Astrocyte (in vitro differentiated cells and primary cell): ENCODE measurements around the gene DRD4. TPM values are rescaled to one million over a fixed set of nuclear protein-coding genes. Genes with fewer than 3 reads are reported as not detected.
A peak's percentile ranks its signal among the peaks of the same experiment; 100 is the strongest.

ENCODE experiments used
- DNase-seq: peaks from one replicate; pipeline ENCODE4 v3.0.0-alpha.2; 2010; ENCODE audit warnings: low read depth
- FAIRE-seq: peaks from 2 replicates; lab custom pipeline; 2011; peaks lifted over from hg19 to GRCh38; lab: Jason Lieb, UNC
- H2AFZ ChIP-seq: 2 replicates; pipeline ENCODE4 v1.6.0; 2012; ENCODE audit warnings: low read depth, low read length, inconsistent platforms
- H3K27ac ChIP-seq: 2 replicates; pipeline ENCODE4 v1.5.1; 2011; ENCODE audit warnings: low read depth, low read length, inconsistent platforms
- H3K27me3 ChIP-seq: 2 replicates; pipeline ENCODE4 v1.6.0; 2011; ENCODE audit warnings: low read length, inconsistent platforms; ENCODE audit not compliant: insufficient read depth
- H3K36me3 ChIP-seq: 2 replicates; pipeline ENCODE4 v1.5.1; 2011; ENCODE audit warnings: low read length, inconsistent platforms; ENCODE audit not compliant: insufficient read depth
- H3K4me1 ChIP-seq: 2 replicates; pipeline ENCODE4 v1.5.1; 2011; ENCODE audit warnings: low read length, inconsistent platforms; ENCODE audit not compliant: insufficient read depth
- H3K4me2 ChIP-seq: 2 replicates; pipeline ENCODE4 v1.6.0; 2012; ENCODE audit warnings: low read length, inconsistent platforms
- H3K4me3 ChIP-seq: 2 replicates; pipeline ENCODE4 v1.5.1; 2011; ENCODE audit warnings: low read depth, mild to moderate bottlenecking, low read length, inconsistent platforms; ENCODE audit not compliant: insufficient read depth
- H3K79me2 ChIP-seq: 2 replicates; pipeline ENCODE4 v1.6.0; 2012; ENCODE audit warnings: mild to moderate bottlenecking, low read length, inconsistent platforms; ENCODE audit not compliant: insufficient read depth
- H3K9ac ChIP-seq: 2 replicates; pipeline ENCODE4 v1.6.0; 2012; ENCODE audit warnings: mild to moderate bottlenecking, low read length, inconsistent platforms
- H3K9me3 ChIP-seq: 2 replicates; pipeline ENCODE4 v1.5.1; 2012; ENCODE audit warnings: low read depth, mild to moderate bottlenecking, low read length, inconsistent platforms; ENCODE audit not compliant: insufficient read depth
- H4K20me1 ChIP-seq: 2 replicates; pipeline ENCODE4 v1.6.0; 2012; ENCODE audit warnings: low read length, inconsistent platforms; ENCODE audit not compliant: insufficient read depth
- H3K27ac Mint-ChIP-seq: one replicate; pipeline ENCODE4 v1.8.0; 2021; ENCODE audit warnings: mild to moderate bottlenecking, mixed read lengths; ENCODE audit not compliant: unreplicated experiment
- H3K27me3 Mint-ChIP-seq: one replicate; pipeline ENCODE4 v1.8.0; 2021; ENCODE audit warnings: low read depth, mixed read lengths; ENCODE audit not compliant: unreplicated experiment
- H3K36me3 Mint-ChIP-seq: one replicate; pipeline ENCODE4 v1.8.0; 2021; ENCODE audit warnings: low read depth, mixed read lengths; ENCODE audit not compliant: unreplicated experiment
- H3K4me1 Mint-ChIP-seq: one replicate; pipeline ENCODE4 v1.8.0; 2021; ENCODE audit warnings: low read depth, mixed read lengths; ENCODE audit not compliant: unreplicated experiment
- H3K4me3 Mint-ChIP-seq: one replicate; pipeline ENCODE4 v1.8.0; 2021; ENCODE audit warnings: mild to moderate bottlenecking, moderate library complexity, mixed read lengths; ENCODE audit not compliant: unreplicated experiment
- H3K9me3 Mint-ChIP-seq: one replicate; pipeline ENCODE4 v1.8.0; 2021; ENCODE audit warnings: mild to moderate bottlenecking, mixed read lengths; ENCODE audit not compliant: unreplicated experiment
- EZH2 ChIP-seq: IDR thresholded peaks from 2 replicates; pipeline ENCODE4 v1.6.1; 2012; ENCODE audit warnings: mild to moderate bottlenecking, low read length, inconsistent platforms; ENCODE audit not compliant: insufficient read depth
- total RNA-seq: library from RNA; stranded (reverse); gene quantifications from 2 replicates; pipeline ENCODE4 v1.2.1, GENCODE V29; 2021
- TF ChIP-seq, protein P1 (sequence below): IDR thresholded peaks from 2 replicates; pipeline ENCODE4 v1.5.1; 2011; ENCODE audit warnings: low read depth, mild to moderate bottlenecking, inconsistent platforms, low read length, moderate library complexity; ENCODE audit not compliant: insufficient read depth

Gene DRD4
- total RNA-seq, 1 donor from 2014 or later = 9.9 TPM

- no peak for FAIRE-seq
- Histone ChIP-seq H3K9me3 (no peaks in the 10 kb centered on the region), H2AFZ (no peak overlapping the region), H3K9ac (no peak overlapping the region), H3K4me1 (no peaks in the 10 kb centered on the region), H3K4me3 (no peak overlapping the region), H3K27ac (no peak overlapping the region), H4K20me1 (peaks cover 34% of the 10 kb centered on the region), H3K79me2 (no peaks in the 10 kb centered on the region), H3K36me3 (no peaks in the 10 kb centered on the region), H3K4me2 (no peak overlapping the region), H3K27me3 (no peaks in the 10 kb centered on the region)
- Mint-ChIP-seq H3K9me3 (no peaks in the 10 kb centered on the region), H3K4me1 (peaks cover 4% of the 10 kb centered on the region), H3K27ac (no peak overlapping the region), H3K27me3 (no peaks in the 10 kb centered on the region), H3K36me3 (peaks cover 28% of the 10 kb centered on the region), H3K4me3 (no peak overlapping the region)
- TF ChIP-seq EZH2 = no peak
- TF ChIP-seq, protein P1, sequence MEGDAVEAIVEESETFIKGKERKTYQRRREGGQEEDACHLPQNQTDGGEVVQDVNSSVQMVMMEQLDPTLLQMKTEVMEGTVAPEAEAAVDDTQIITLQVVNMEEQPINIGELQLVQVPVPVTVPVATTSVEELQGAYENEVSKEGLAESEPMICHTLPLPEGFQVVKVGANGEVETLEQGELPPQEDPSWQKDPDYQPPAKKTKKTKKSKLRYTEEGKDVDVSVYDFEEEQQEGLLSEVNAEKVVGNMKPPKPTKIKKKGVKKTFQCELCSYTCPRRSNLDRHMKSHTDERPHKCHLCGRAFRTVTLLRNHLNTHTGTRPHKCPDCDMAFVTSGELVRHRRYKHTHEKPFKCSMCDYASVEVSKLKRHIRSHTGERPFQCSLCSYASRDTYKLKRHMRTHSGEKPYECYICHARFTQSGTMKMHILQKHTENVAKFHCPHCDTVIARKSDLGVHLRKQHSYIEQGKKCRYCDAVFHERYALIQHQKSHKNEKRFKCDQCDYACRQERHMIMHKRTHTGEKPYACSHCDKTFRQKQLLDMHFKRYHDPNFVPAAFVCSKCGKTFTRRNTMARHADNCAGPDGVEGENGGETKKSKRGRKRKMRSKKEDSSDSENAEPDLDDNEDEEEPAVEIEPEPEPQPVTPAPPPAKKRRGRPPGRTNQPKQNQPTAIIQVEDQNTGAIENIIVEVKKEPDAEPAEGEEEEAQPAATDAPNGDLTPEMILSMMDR = no peak
- DNase-seq = no peak
These were observed 23.8 kb downstream of the DRD4 start for GRCh38 chr11:660681-661444.

GRCh38 chr11:662689-663274, 25.7 kb downstream of the DRD4 start:
- no peak for FAIRE-seq
- no peak overlapping the region for H3K27ac ChIP-seq
- peak; percentile 15 for DNase-seq

More at GRCh38 chr11:662689-663274, 25.7 kb downstream of the DRD4 start:
- H3K9ac ChIP-seq = no peak overlapping the region
- no peaks in the 10 kb centered on the region for H3K9me3 ChIP-seq
- H3K4me3 Mint-ChIP-seq = no peak overlapping the region
- no peaks in the 10 kb centered on the region for H3K27me3 Mint-ChIP-seq
- peaks cover 27% of the 10 kb centered on the region for H3K36me3 Mint-ChIP-seq
- no peaks in the 10 kb centered on the region for H3K4me1 ChIP-seq
- no peak overlapping the region for H3K4me3 ChIP-seq
- H4K20me1 ChIP-seq = peaks cover 41% of the 10 kb centered on the region
- no peaks in the 10 kb centered on the region for H3K36me3 ChIP-seq
- H3K79me2 ChIP-seq = no peaks in the 10 kb centered on the region
- no peaks in the 10 kb centered on the region for H3K9me3 Mint-ChIP-seq
- no peaks in the 10 kb centered on the region for H3K27me3 ChIP-seq
- no peak overlapping the region for H2AFZ ChIP-seq
- peaks cover 8% of the 10 kb centered on the region for H3K4me1 Mint-ChIP-seq
- peak overlapping the region; percentile 53 for H3K27ac Mint-ChIP-seq
- no peak overlapping the region for H3K4me2 ChIP-seq
- no peak for TF ChIP-seq EZH2
- TF ChIP-seq, protein P1 = peak; percentile 58
